GM10248 (cell line): Measurements from ENCODE around the gene HERC2.

ENCODE experiments used
- CTCF ChIA-PET: fragments of 300-600 bp; sonication (Branson Sonifier 250); formaldehyde crosslinking; extraction: SDS; loops from one replicate; lab custom pipeline; 2021; ENCODE audit warnings: antibody characterized with exemption; lab: Yijun Ruan, JAX
- POLR2A ChIA-PET: fragments of 350-650 bp; sonication (Branson Sonifier 250); formaldehyde crosslinking; extraction: SDS; loops from one replicate; lab custom pipeline; 2020; ENCODE audit warnings: antibody characterized with exemption; lab: Yijun Ruan, JAX
- DNase-seq: peaks from one replicate; pipeline ENCODE4 v3.0.0; 2012; ENCODE audit errors: extremely low spot score
- CTCF ChIP-seq: IDR thresholded peaks from 2 replicates; pipeline ENCODE4 v1.5.1; 2012; ENCODE audit warnings: mild to moderate bottlenecking, low read depth; ENCODE audit errors: extremely low read depth, missing control alignments, control extremely low read depth

The HERC2 gene

GRCh38 chr15:28079313-28079969 is 242.5 kb downstream of the HERC2 start:
- ChIA-PET POLR2A (no interaction called here), CTCF (interaction anchor here (1.4 kb wide), 1 partner anchor 15 kb away, joined by 3 read pairs; no protein-coding TSS in a partner anchor)
- DNase-seq, result no peak

GRCh38 chr15:28078191-28078719 is 243.7 kb downstream of the HERC2 start:
- TF ChIP-seq CTCF, result no peak
- POLR2A ChIA-PET, result no interaction called here
- no peak for DNase-seq
- CTCF ChIA-PET, result interaction anchor here (0.9 kb wide), 1 partner anchor 57 kb away, joined by 3 read pairs; no protein-coding TSS in a partner anchor

More at GRCh38 chr15:28079313-28079969, 242.5 kb downstream of the HERC2 start:
- no peak for TF ChIP-seq CTCF

- POLR2A ChIA-PET, result no interaction called here
- DNase-seq, result no peak
- TF ChIP-seq CTCF, result no peak
- CTCF ChIA-PET, result no interaction called here
These were observed 246.4 kb downstream of the HERC2 start for GRCh38 chr15:28075573-28075972.

- ChIA-PET CTCF (no interaction called here), POLR2A (no interaction called here)
- no peak for TF ChIP-seq CTCF
- no peak for DNase-seq
These were observed 253.0 kb downstream of the HERC2 start for GRCh38 chr15:28068930-28069329.

GRCh38 chr15:28066231-28066630 is 255.7 kb downstream of the HERC2 start:
- DNase-seq, result no peak
- no peak for TF ChIP-seq CTCF
- CTCF ChIA-PET, result no interaction called here
- POLR2A ChIA-PET, result no interaction called here
